NT2/D1 (cell line): ENCODE results near the gene CKB.

Source experiments
- DNase-seq: peaks from one replicate; pipeline ENCODE4 v3.0.0-alpha.2; 2011; ENCODE audit warnings: low read depth, low spot score
- H3K27me3 ChIP-seq: 2 replicates; pipeline ENCODE4 v1.6.0; 2011; ENCODE audit warnings: mild to moderate bottlenecking; ENCODE audit not compliant: insufficient read length, insufficient read depth
- H3K36me3 ChIP-seq: 2 replicates; pipeline ENCODE4 v1.6.1; 2011; ENCODE audit warnings: mild to moderate bottlenecking, low read length, mixed read lengths; ENCODE audit not compliant: insufficient read depth, insufficient read length
- H3K4me1 ChIP-seq: 2 replicates; pipeline ENCODE4 v1.5.1; 2011; ENCODE audit not compliant: insufficient read depth, insufficient read length
- H3K4me3 ChIP-seq: 2 replicates; pipeline ENCODE4 v1.5.1; 2011; ENCODE audit warnings: low read depth; ENCODE audit not compliant: insufficient read length
- H3K9ac ChIP-seq: 2 replicates; pipeline ENCODE4 v1.6.0; 2011; ENCODE audit warnings: low read depth; ENCODE audit not compliant: insufficient read length
- H3K9me3 ChIP-seq: 2 replicates; pipeline ENCODE4 v1.5.1; 2011; ENCODE audit warnings: mild to moderate bottlenecking, low read length; ENCODE audit not compliant: insufficient read depth
- SUZ12 ChIP-seq: IDR thresholded peaks from 2 replicates; pipeline ENCODE4 v1.6.1; 2011; ENCODE audit not compliant: insufficient read length, insufficient read depth; ENCODE audit errors: extremely low read depth
- YY1 ChIP-seq: IDR thresholded peaks from 2 replicates; pipeline ENCODE4 v1.6.1; 2011; ENCODE audit not compliant: insufficient read length, insufficient read depth
- ZNF274 ChIP-seq: IDR thresholded peaks from 2 replicates; pipeline ENCODE4 v1.6.1; 2011; ENCODE audit warnings: mild to moderate bottlenecking, low read depth, low read length

Gene CKB

GRCh38 chr14:103552846-103553210 is 30.2 kb upstream of the CKB start:
- Histone ChIP-seq H3K9me3 (no peaks in the 10 kb centered on the region), H3K27me3 (no peaks in the 10 kb centered on the region), H3K4me3 (no peak overlapping the region), H3K9ac (no peak overlapping the region), H3K4me1 (peaks cover 11% of the 10 kb centered on the region), H3K36me3 (peaks cover under 1% of the 10 kb centered on the region)
- DNase-seq = no peak
- TF ChIP-seq SUZ12 (no peak), YY1 (no peak), ZNF274 (no peak)

DNA sequence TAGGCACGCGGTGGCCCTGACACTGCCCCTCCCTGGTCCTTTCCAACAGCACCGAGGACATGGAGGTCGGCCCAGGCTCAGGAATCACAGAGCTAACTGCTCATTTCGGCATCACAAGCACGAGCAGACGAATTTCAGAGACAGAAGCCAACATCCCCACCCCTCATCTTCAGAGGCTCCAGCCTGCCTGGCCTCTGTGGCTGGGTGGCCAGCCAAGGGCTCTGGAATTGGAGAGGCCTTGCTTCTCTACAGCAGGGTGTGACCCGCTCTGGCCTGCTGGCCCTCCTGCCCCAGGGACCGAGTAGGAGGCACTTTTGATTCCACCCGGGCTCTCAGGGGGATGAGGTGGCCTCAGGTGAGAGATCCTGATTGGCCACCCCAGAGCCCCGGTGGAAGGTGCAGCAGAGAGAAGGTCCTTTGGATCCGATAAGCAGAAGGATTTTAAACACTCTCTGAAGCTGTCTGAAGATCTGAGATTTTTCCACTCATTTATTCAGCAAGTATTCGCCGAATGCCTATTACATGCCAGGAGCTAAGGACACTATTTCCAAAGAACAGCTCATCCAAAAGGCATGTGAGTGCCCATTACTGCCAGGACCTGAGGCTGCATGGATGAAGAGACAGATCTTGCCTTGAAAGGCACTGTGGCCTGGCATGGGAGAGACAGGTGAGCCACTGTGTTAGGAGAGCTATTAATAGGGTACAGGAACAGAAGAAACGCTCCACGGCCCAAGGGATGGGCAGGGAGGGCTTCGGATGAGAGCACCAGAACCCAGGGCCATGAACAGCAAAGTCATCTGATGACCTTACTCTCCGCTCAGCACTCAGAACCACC is 29.6 kb upstream of the CKB start:
- no peak for TF ChIP-seq ZNF274
- no peak for TF ChIP-seq YY1
- TF ChIP-seq SUZ12 = no peak
- Histone ChIP-seq H3K4me1 (peaks cover 11% of the 10 kb centered on the region), H3K36me3 (no peaks in the 10 kb centered on the region), H3K27me3 (no peaks in the 10 kb centered on the region), H3K4me3 (no peak overlapping the region), H3K9me3 (no peaks in the 10 kb centered on the region), H3K9ac (no peak overlapping the region)
- no peak for DNase-seq

DNA sequence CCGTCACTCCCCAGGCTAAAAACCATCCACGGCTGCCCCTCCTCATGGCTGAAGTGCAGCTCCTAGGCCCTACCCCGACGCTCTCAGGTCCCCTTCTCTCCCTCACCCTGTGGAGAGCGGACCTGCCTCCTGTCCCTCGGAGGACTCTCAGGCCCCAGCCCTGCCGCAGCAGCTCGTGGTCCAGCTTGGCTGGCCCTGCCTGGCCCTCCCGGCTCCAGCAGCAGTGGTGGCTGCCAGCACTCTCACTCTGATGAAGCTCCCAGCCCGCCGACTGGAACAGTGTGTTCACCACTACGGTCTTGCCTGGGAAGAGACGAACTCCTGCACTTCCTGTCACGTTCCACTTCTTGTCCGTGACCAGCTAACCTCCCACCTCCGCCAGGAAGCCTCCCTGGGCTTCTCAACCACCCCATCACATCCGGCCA is 28.7 kb upstream of the CKB start:
- Histone ChIP-seq H3K9me3 (no peaks in the 10 kb centered on the region), H3K36me3 (no peaks in the 10 kb centered on the region), H3K4me3 (no peak overlapping the region), H3K9ac (no peak overlapping the region), H3K27me3 (no peaks in the 10 kb centered on the region), H3K4me1 (peaks cover 13% of the 10 kb centered on the region)
- DNase-seq = no peak
- TF ChIP-seq YY1 (no peak), ZNF274 (no peak), SUZ12 (no peak)

- peaks cover 13% of the 10 kb centered on the region for H3K4me1 ChIP-seq
- no peak overlapping the region for H3K4me3 ChIP-seq
- no peaks in the 10 kb centered on the region for H3K9me3 ChIP-seq
- TF ChIP-seq SUZ12 (no peak), YY1 (no peak), ZNF274 (no peak)
- no peaks in the 10 kb centered on the region for H3K36me3 ChIP-seq
- H3K27me3 ChIP-seq = no peaks in the 10 kb centered on the region
- no peak for DNase-seq
- H3K9ac ChIP-seq = no peak overlapping the region
Measured at GRCh38 chr14:103550451-103551337, 28.1 kb upstream of the CKB start.

DNA sequence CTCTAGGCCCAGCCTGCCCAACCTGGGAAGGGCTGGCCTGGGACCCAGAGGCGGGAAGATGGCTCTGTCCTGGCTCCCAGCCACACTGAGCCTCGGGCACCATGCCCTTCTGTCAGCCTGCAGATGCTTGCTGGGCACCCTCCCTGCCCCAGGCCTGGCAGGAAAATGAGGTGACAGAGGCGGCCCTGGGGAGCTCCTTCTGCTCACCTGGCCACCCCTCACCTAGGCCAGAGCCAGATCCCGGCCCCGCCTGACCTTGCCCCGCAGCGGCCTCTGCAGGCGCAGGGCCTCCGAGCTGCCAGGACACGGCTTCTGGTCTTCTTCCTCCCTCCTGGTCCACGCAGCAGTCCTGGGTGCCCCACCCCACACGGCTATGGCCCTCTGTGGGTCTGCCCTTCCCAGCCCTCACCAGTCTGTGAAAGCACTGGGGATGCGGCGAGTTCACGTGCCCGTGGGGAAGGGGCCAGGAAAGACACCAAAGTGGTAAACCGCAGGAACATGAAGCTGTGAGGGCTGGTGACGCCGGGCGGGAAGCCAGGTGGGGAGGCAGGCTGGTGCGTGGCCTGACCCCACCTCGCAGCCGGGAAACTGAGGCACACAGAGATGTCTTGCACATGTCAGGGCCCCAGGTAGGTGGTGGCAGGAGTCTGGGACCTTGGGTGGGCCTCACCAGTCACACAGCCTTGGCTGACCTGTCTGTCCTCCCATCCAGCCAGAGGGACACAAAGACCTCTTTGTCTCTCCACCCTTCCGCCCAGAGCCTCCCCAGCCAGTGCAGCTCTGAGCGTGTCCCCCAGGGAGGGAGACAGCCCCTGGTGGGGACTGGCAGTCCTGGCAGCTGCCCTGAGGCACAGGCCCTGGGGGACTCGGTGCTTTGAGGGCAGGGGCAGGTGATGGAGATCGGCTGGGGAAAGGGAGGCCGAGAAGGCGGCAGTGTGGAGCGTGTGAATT is 27.0 kb upstream of the CKB start:
- Histone ChIP-seq H3K36me3 (no peaks in the 10 kb centered on the region), H3K9ac (peak overlapping the region; percentile 32)
- no peak for DNase-seq

DNA sequence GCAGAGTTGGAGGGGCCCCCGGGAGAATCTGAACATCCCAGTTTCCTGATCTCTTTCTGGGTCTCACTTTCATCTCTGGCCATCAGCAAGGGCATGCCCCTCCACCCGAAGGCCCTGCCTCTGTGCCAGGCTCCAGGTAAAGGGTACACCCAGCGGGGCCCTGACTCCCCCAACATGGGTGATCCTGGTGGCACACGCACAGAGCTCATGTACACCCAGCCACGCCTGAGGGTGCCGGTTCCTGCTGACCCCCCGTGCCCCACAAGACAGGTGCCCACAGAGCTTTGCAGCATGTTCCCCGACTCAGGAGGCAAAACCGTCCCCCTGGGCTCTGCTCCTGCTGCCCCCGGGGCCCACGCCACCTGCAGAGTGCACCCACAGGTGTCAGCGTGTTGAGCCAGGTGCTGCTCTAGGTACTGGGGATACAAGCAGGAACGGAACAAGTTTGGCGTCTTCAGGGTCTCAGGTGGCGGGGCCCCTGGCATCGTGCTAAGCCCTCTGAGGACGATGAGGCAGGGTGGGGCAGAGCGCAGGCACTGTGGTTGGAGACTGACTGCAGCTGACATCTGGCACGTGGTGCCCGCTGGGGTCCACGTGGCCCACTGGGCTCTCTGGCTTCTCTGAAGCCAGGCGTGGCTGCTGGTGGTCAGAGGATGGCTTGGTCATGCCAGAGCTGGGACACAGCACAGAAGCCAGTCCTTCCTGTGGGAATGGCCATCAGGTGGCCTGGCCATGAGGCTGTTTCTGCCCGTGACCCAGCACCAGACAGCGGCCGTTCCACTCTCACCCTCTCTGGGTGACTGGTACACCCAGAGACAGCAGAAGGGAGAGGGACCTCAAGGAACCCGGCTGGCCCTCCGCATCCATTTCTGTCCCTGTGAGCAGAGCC is 26.1 kb upstream of the CKB start:
- no peaks in the 10 kb centered on the region for H3K27me3 ChIP-seq
- DNase-seq = no peak
- H3K9me3 ChIP-seq = no peaks in the 10 kb centered on the region
- peaks cover 26% of the 10 kb centered on the region for H3K4me1 ChIP-seq
- H3K4me3 ChIP-seq = no peak overlapping the region
- H3K36me3 ChIP-seq = no peaks in the 10 kb centered on the region
- no peak overlapping the region for H3K9ac ChIP-seq
- no peak for TF ChIP-seq YY1
- TF ChIP-seq ZNF274 = no peak
- no peak for TF ChIP-seq SUZ12

More for the DNA sequence above, 27.0 kb upstream of the CKB start:
- TF ChIP-seq ZNF274 = no peak
- no peak for TF ChIP-seq YY1
- no peak for TF ChIP-seq SUZ12
- H3K4me1 ChIP-seq = peaks cover 19% of the 10 kb centered on the region
- no peak overlapping the region for H3K4me3 ChIP-seq
- H3K27me3 ChIP-seq = no peaks in the 10 kb centered on the region
- no peaks in the 10 kb centered on the region for H3K9me3 ChIP-seq
